GM12878 (cell line): ENCODE results near the gene FANCB. TPM values are rescaled to one million over a fixed set of nuclear protein-coding genes. Genes with fewer than 3 reads are reported as not detected.

Experiments used
- ATAC-seq: fragments of 200-7000 bp; cut with Tn5 transposase; 3 replicates; pipeline ENCODE4 v1.9.1; 2020; ENCODE audit warnings: mild to moderate bottlenecking, moderate library complexity
- BruUV-seq: library from RNA; stranded (reverse); fragments of 400-500 nt; replicated peaks from 2 replicates; lab custom pipeline; 2021; lab: Mats Ljungman, UMichigan
- CTCF ChIA-PET: fragments of 300-600 bp; sonication (Branson Sonifier 250); formaldehyde crosslinking; extraction: SDS; loops from one replicate; lab custom pipeline; 2021; ENCODE audit warnings: inconsistent platforms; lab: Yijun Ruan, JAX
- POLR2A ChIA-PET: fragments of 350-600 bp; formaldehyde crosslinking; extraction: SDS; loops from one replicate; lab custom pipeline; 2021; ENCODE audit warnings: inconsistent platforms; lab: Charles Lee
- RAD21 ChIA-PET: fragments of 300-600 bp; sonication (Branson Sonifier 250); formaldehyde crosslinking; loops from one replicate; lab custom pipeline; 2023; ENCODE audit warnings: antibody characterized with exemption; ENCODE audit not compliant: unreplicated experiment; lab: Charles Lee
- SMC1A ChIA-PET: fragments of 300-600 bp; sonication (Branson Sonifier 250); formaldehyde crosslinking; loops from one replicate; lab custom pipeline; 2023; ENCODE audit not compliant: unreplicated experiment, uncharacterized antibody; lab: Charles Lee
- DNase-seq: peaks from one replicate; pipeline ENCODE4 v3.0.0-alpha.2; 2011; ENCODE audit warnings: low read depth, low spot score
- FAIRE-seq: peaks from 3 replicates; lab custom pipeline; 2011; peaks lifted over from hg19 to GRCh38; lab: Jason Lieb, UNC
- H2AFZ ChIP-seq: 2 replicates; pipeline ENCODE4 v1.6.0; 2011; ENCODE audit warnings: low read depth, low read length, control low read depth; ENCODE audit not compliant: control insufficient read depth
- H3K27ac ChIP-seq: 2 replicates; pipeline ENCODE4 v1.5.1; 2011; ENCODE audit warnings: control low read depth; ENCODE audit not compliant: control insufficient read depth, insufficient read depth
- H3K27me3 ChIP-seq, 2 experiments: replicated peaks in 1 of 2; 2 replicates each; pipeline versions ENCODE4 v1.6.0 to v1.6.1; 2011; ENCODE audit warnings: low read length in 1 of 2; ENCODE audit not compliant: control insufficient read depth in 2 of 2, insufficient read depth in 2 of 2
- H3K36me3 ChIP-seq, 2 experiments: 2 replicates each; pipeline ENCODE4 v1.5.1; 2011; ENCODE audit warnings: low read length in 1 of 2; ENCODE audit not compliant: control insufficient read depth in 2 of 2, insufficient read depth in 2 of 2
- H3K4me1 ChIP-seq: 2 replicates; pipeline ENCODE4 v1.6.1; 2011; ENCODE audit warnings: mild to moderate bottlenecking, low read length, moderate library complexity, mixed read lengths; ENCODE audit not compliant: control insufficient read depth, insufficient read depth
- H3K4me2 ChIP-seq: 2 replicates; pipeline ENCODE4 v1.6.0; 2011; ENCODE audit warnings: control low read depth; ENCODE audit not compliant: control insufficient read depth, insufficient read depth
- H3K4me3 ChIP-seq: fragments of 200-600 bp; sonication (generic); 2 replicates; pipeline ENCODE4 v1.5.1; 2016
- H3K79me2 ChIP-seq: 2 replicates; pipeline ENCODE4 v1.6.0; 2011; ENCODE audit warnings: low read length; ENCODE audit not compliant: control insufficient read depth, insufficient read depth
- H3K9ac ChIP-seq: 2 replicates; pipeline ENCODE4 v1.8.0; 2011; ENCODE audit warnings: low read length, control low read depth, mixed read lengths; ENCODE audit not compliant: control insufficient read depth, insufficient read depth
- H3K9me3 ChIP-seq: replicated peaks from 3 replicates; pipeline ENCODE4 v1.5.1; 2011; ENCODE audit warnings: mild to moderate bottlenecking, low read length; ENCODE audit not compliant: control insufficient read depth, insufficient read depth
- H4K20me1 ChIP-seq: 2 replicates; pipeline ENCODE4 v1.6.0; 2011; ENCODE audit not compliant: control insufficient read depth, insufficient read depth
- CBX3 ChIP-seq: fragments of 200-600 bp; sonication (generic); IDR thresholded peaks from 2 replicates; pipeline ENCODE4 v1.6.1; 2016; ENCODE audit warnings: low read depth, borderline replicate concordance
- CHD4 ChIP-seq: fragments of 200-600 bp; sonication (generic); IDR thresholded peaks from 2 replicates; pipeline ENCODE4 v1.6.1; 2016; ENCODE audit warnings: mild to moderate bottlenecking
- DPF2 ChIP-seq: fragments of 450-650 bp; IDR thresholded peaks from 2 replicates; pipeline ENCODE4 v1.6.1; 2017; ENCODE audit warnings: mild to moderate bottlenecking
- GATAD2B ChIP-seq: fragments of 450-650 bp; conservative IDR thresholded peaks from 2 replicates; pipeline ENCODE4 v1.6.1; 2017; ENCODE audit warnings: low read depth, mild to moderate bottlenecking, moderate library complexity
- IKZF1 ChIP-seq: fragments of 450-650 bp; conservative IDR thresholded peaks from 2 replicates; pipeline ENCODE4 v1.6.1; 2017; ENCODE audit warnings: antibody characterized with exemption, mild to moderate bottlenecking
- JUNB ChIP-seq: IDR thresholded peaks from 2 replicates; pipeline ENCODE4 v1.6.1; 2016; ENCODE audit warnings: antibody characterized with exemption, mild to moderate bottlenecking
- NFIC ChIP-seq: IDR thresholded peaks from 2 replicates; pipeline ENCODE4 v1.6.1; 2012; ENCODE audit warnings: low read depth, mild to moderate bottlenecking, inconsistent platforms, low read length, moderate library complexity
- NR2F1 ChIP-seq: fragments of 450-650 bp; conservative IDR thresholded peaks from 2 replicates; pipeline ENCODE4 v1.6.1; 2017; ENCODE audit warnings: mild to moderate bottlenecking
- NRF1 ChIP-seq: conservative IDR thresholded peaks from 2 replicates; pipeline ENCODE4 v1.6.1; 2011; ENCODE audit warnings: mild to moderate bottlenecking, low read depth, low read length, improper control_type of control experiment
- PAX8 ChIP-seq: fragments of 450-650 bp; IDR thresholded peaks from 2 replicates; pipeline ENCODE4 v1.6.1; 2017; ENCODE audit warnings: mild to moderate bottlenecking, moderate library complexity
- POLR2AphosphoS2 ChIP-seq: IDR thresholded peaks from 2 replicates; pipeline ENCODE4 v1.6.1; 2011; ENCODE audit warnings: low read depth, mild to moderate bottlenecking, low read length, improper control_type of control experiment, moderate library complexity
- RBBP5 ChIP-seq: fragments of 200-600 bp; sonication (generic); conservative IDR thresholded peaks from 2 replicates; pipeline ENCODE4 v1.6.1; 2016
- SP1 ChIP-seq: IDR thresholded peaks from one replicate; pipeline ENCODE4 v1.6.1; 2011; ENCODE audit warnings: low read depth, low read length
- TAF1 ChIP-seq: IDR thresholded peaks from 2 replicates; pipeline ENCODE4 v1.6.1; 2011; ENCODE audit warnings: mild to moderate bottlenecking, low read depth, low read length, borderline replicate concordance
- USF1 ChIP-seq: IDR thresholded peaks from 2 replicates; pipeline ENCODE4 v1.6.1; 2011; ENCODE audit warnings: borderline replicate concordance, low read depth, mild to moderate bottlenecking, moderate library complexity, mixed read lengths, low read length; ENCODE audit not compliant: insufficient read depth; ENCODE audit errors: extremely low read length
- ZNF207 ChIP-seq: fragments of 450-650 bp; IDR thresholded peaks from 2 replicates; pipeline ENCODE4 v1.6.1; 2014; ENCODE audit warnings: antibody characterized with exemption, mild to moderate bottlenecking, borderline replicate concordance
- ZNF622 ChIP-seq: fragments of 450-650 bp; IDR thresholded peaks from 2 replicates; pipeline ENCODE4 v1.6.1; 2017; ENCODE audit warnings: mild to moderate bottlenecking, inconsistent platforms
- ZSCAN29 ChIP-seq: fragments of 450-650 bp; IDR thresholded peaks from 2 replicates; pipeline ENCODE4 v1.6.1; 2017; ENCODE audit warnings: mild to moderate bottlenecking, moderate library complexity
- WGBS: methylation state at CpG from one replicate; pipeline ENCODE4 v1.1.6; 2016; ENCODE audit warnings: low lambda C conversion rate; ENCODE audit not compliant: insufficient replicate concordance, insufficient coverage; ENCODE audit errors: missing lambda C conversion rate; 5-methylcytosine and 5-hydroxymethylcytosine counted together
- in situ Hi-C: fragments of 300-500 bp; cut with MboI; formaldehyde crosslinking; loops from 9 replicates; pipeline ENCODE4 v1.14.3; 2018; ENCODE audit warnings: mixed read lengths
- intact Hi-C: fragments of 100-400 bp; cut with micrococcal nuclease; formaldehyde crosslinking; loops from one replicate; pipeline ENCODE4 v1.14.2; 2022; ENCODE audit not compliant: unreplicated experiment
- polyA plus RNA-seq, 11 experiments: library from polyadenylated mRNA; depleted of rRNA in 4 of 11; unstranded in 6 of 11; stranded (reverse) in 5 of 11; fragments of >200 nt; fragmentation: Nextera tagmentation in 4 of 11; fragmentation: Illumina TruSeq in 1 of 11; extraction: Ambion mirVana in 4 of 11; extraction: Trizol in 1 of 11; gene quantifications; 1 replicate in 1 of 11; 2 replicates in 10 of 11; pipeline versions ENCODE4 v1.2.1 to v1.2.3, GENCODE V29; 2011 to 2016; ENCODE audit warnings: inconsistent platforms in 2 of 11, missing spikeins in 2 of 11, low read depth in 1 of 11
- total RNA-seq, 4 experiments: library from RNA; depleted of rRNA in 3 of 4; stranded (reverse); fragments of >200 nt in 3 of 4; fragmentation: Illumina TruSeq in 1 of 4; extraction: Trizol in 1 of 4; gene quantifications; 2 replicates each; pipeline versions ENCODE4 v1.2.1 to v1.2.3, GENCODE V29; 2013 to 2021
- TF ChIP-seq, protein P1 (sequence below): fragments of 450-650 bp; IDR thresholded peaks from 2 replicates; pipeline ENCODE4 v1.6.1; 2017; ENCODE audit warnings: low read depth, mild to moderate bottlenecking, moderate library complexity

FANCB gene
- total and polyA plus RNA-seq, 10 of the 15 experiments (the other 5 are each of a cell fraction or from before 2014, with no cell fraction given) = 3.0 to 14.6 (median 8.4) TPM

DNA sequence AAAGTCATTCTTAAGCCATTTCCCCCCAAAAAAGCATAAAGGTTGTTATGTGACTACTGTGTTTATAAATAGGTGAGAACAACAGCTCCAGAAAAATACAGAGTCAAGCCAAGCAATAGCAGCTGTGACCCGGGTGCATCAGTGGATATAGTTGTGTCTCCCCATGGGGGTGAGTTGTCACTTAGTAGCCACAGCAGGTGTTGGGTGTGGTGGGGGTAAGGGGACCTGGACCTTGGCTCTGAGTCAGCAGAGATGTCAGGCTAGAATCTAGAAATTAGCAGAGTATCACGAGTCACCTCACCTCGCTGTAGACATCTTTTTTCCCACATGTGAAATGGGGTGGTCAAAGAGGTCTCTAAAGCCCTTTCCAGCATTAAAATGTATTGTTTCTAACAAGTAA, 42.7 kb upstream of the FANCB start:
- Histone ChIP-seq H3K4me1 (no peaks in the 10 kb centered on the region), H3K4me3 (no peak overlapping the region), H3K27ac (no peak overlapping the region), H3K4me2 (no peak overlapping the region), H3K27me3 (no peaks in the 10 kb centered on the region), H2AFZ (no peak overlapping the region), H4K20me1 (no peaks in the 10 kb centered on the region), H3K9me3 (no peaks in the 10 kb centered on the region), H3K79me2 (no peaks in the 10 kb centered on the region), H3K9ac (no peak overlapping the region), H3K36me3 (peaks cover 0 to 3% of the 10 kb centered on the region in 2 experiments; a peak in 2 of 4 replicates)
- ATAC-seq = no peak
- ChIA-PET RAD21 (no interaction called here), SMC1A (no interaction called here), POLR2A (no interaction called here), CTCF (no interaction called here)
- TF ChIP-seq ZNF207 = no peak
- no peak for TF ChIP-seq IKZF1
- TF ChIP-seq NRF1 = no peak
- TF ChIP-seq, protein P1, sequence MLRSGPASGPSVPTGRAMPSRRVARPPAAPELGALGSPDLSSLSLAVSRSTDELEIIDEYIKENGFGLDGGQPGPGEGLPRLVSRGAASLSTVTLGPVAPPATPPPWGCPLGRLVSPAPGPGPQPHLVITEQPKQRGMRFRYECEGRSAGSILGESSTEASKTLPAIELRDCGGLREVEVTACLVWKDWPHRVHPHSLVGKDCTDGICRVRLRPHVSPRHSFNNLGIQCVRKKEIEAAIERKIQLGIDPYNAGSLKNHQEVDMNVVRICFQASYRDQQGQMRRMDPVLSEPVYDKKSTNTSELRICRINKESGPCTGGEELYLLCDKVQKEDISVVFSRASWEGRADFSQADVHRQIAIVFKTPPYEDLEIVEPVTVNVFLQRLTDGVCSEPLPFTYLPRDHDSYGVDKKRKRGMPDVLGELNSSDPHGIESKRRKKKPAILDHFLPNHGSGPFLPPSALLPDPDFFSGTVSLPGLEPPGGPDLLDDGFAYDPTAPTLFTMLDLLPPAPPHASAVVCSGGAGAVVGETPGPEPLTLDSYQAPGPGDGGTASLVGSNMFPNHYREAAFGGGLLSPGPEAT = no peak
- TF ChIP-seq NR2F1 = no peak
- TF ChIP-seq GATAD2B = no peak
- no peak for TF ChIP-seq NFIC
- TF ChIP-seq TAF1 = no peak
- no peak for TF ChIP-seq CBX3
- no peak for TF ChIP-seq CHD4
- TF ChIP-seq USF1 = no peak
- TF ChIP-seq ZNF622 = no peak
- no peak for TF ChIP-seq ZSCAN29
- TF ChIP-seq RBBP5 = no peak
- TF ChIP-seq POLR2AphosphoS2 = no peak
- TF ChIP-seq JUNB = no peak
- no peak for TF ChIP-seq DPF2
- no peak for TF ChIP-seq SP1
- no peak for TF ChIP-seq PAX8
- intact Hi-C loops (no loop called here), in situ Hi-C loops (no loop called here)
- WGBS = 64% methylated on average over 3 of the region's 3 CpGs
- no peak for DNase-seq
- FAIRE-seq = no peak
- BruUV-seq = no TSS peak
